GM21576 (cell line): ENCODE measurements around the gene KRT86.

Source experiments
- ATAC-seq: cut with Tn5 transposase; IDR thresholded peaks from one replicate; pipeline ENCODE4 v1.9.1; 2021; ENCODE audit warnings: mild to moderate bottlenecking, moderate library complexity; ENCODE audit not compliant: unreplicated experiment

The KRT86 gene

GRCh38 chr12:52274521-52275120 is at the start of gene KRT86:
TSS of gene KRT86 (plus strand) at chr12:52274645. CDS start at chr12:52301917, 27,272 bp downstream.
- no peak for ATAC-seq

GRCh38 chr12:52225752-52226151 is 48.7 kb upstream of the KRT86 start:
- ATAC-seq: no peak

DNA sequence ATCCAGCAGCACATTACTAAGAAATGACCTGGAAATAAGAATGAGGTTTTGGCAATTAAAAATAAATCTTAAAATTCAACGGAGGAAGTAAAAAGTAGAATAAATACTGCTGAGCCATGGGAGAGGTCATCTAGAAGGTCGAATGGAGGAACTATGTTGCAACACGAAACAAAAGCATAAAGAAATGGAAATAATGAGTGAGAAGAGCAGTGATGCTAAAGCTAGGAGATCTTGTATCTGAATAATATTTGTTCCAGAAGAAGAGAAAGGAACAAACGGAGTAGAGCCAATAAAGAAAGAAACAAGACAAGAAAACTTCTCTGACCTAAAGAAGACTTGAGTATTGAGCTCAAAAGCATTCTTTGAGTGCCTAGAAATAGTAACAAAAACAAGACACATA is 48.0 kb upstream of the KRT86 start:
- no peak for ATAC-seq

- no peak for ATAC-seq
Measured at GRCh38 chr12:52227606-52228166, 46.8 kb upstream of the KRT86 start.

DNA sequence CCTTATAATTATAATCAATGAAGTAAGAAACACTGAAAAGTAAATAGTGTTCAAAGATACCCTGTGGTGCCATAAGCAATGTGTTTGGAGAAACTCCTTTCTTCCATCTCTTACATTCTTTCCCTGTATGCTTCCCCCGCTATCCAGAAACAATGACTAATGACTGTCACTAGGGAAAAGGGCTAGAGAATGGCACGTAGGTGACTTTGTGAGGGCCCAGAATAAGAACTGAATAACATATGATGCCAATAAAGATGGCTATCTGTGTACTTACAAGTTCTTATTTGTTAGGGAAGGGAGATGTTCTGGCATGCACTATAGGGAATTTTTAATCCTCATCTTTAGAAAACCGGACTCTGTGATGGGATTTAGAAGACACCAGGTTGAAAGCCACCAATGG is 46.1 kb upstream of the KRT86 start:
- no peak for ATAC-seq

DNA sequence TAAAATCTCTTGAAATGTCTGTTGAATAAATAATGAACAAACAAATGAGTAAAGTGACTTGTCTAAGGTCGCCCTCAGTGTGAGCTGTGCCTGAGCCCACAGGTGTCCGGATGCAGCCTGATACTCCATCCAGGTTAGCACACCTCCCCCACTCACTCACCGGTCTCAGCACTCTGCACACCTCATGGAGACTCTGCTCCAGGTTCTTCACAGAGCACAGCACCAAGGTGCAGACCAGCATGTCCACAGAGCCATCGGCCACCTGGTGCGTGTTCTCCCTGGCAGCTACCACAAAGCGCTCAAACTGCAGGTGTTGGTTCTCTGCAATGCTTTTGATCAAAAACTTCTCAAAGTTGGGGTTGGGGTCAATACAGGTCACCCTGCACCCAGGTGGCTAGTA is 45.5 kb upstream of the KRT86 start:
- no peak for ATAC-seq

- ATAC-seq: no peak
Measured at GRCh38 chr12:52229836-52230343, 44.6 kb upstream of the KRT86 start.

DNA sequence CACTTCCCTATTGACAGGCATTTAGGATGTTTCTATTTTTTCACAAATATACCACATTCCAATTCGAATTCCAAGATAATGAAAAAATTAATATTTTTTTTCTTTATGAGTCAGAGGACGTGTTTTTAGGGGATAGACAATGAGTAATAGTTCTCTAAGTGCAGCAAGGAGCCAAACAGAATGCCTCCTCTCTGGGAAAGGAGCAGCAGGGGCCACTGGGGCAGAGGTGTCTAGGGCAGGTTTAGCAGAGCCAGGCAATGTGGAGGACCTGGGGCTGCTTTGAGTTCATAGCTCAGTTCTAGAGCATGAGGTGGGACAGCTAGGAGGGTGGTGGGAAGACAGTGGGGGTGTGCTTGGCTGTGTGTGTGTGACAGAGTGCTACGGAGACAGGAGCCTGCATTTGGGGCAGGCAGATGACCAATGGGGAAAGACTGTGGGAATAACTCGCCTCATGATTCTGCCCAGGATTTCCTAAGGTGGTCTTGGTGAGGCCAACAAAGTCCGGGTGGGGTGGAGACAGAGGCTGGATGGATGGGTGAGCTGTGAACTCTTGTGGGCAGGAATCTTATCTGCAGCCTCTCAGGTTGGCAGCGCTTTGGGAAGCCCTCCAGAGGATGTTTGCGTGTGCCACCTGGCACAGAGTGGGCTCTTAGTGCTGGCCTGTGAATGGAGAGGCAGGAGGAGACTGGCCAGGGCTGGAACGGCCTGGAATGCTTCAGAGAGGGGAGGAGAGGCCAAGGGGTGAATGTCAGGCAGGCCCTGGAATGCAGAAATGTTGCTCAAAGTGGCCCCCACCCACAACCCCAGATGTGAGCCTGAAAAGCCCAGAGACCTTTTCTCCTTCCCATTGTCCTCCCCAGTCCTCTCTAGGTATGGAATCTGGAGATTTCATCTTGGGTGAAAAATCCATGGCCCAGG is 43.8 kb upstream of the KRT86 start:
- no peak for ATAC-seq

DNA sequence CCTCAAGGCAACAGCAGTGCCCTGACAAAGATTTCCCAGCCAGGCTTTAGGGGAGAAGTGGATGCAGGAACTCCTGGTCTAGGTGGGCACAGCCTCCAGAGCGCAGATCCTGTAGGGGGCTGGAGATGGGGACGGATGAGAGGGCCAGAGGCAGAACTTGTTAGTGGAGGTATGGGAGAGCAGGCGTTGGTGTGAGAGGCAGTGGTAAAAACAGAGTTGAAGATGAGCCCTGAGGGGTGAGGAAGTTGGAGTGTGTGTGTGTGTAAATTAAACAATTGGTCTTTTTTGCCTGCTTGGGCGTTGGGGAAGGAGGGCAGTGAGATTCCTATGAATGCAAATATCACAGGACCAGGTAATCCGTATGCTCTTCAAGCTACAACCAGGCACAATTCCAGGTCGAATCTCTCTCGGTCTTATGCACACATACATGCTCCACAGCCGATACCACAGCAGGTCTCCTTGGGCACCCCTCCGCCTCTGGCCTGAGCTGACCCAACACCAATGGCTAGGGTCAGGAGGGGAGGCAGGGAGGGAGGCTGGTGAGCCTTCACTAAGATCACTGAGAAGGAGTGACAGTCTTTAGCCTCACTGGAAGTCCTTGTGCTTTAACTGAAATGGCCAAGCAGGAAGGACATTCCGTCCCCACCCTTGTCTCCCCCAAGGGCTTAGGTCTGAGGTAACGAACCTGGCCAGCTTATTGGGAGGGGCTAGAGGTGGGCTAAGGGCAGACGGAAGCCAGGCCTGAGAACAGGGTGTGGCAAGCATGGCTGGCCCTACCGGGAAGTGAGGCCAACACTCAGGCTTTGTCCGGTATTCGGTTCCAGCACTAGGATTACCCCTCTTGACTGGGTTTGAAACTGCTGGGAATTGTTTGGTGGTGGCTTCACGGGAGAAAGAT is 42.9 kb upstream of the KRT86 start:
- ATAC-seq: no peak

GRCh38 chr12:52232203-52232673 is 42.2 kb upstream of the KRT86 start:
- no peak for ATAC-seq

GRCh38 chr12:52232674-52233461 is 41.6 kb upstream of the KRT86 start, which contains the start of gene KRT7:
TSS of gene KRT7 (plus strand) at chr12:52233243. CDS start at chr12:52233297, 54 bp downstream.
- ATAC-seq: no peak

GRCh38 chr12:52233462-52234207 is 40.8 kb upstream of the KRT86 start:
- ATAC-seq: no peak

DNA sequence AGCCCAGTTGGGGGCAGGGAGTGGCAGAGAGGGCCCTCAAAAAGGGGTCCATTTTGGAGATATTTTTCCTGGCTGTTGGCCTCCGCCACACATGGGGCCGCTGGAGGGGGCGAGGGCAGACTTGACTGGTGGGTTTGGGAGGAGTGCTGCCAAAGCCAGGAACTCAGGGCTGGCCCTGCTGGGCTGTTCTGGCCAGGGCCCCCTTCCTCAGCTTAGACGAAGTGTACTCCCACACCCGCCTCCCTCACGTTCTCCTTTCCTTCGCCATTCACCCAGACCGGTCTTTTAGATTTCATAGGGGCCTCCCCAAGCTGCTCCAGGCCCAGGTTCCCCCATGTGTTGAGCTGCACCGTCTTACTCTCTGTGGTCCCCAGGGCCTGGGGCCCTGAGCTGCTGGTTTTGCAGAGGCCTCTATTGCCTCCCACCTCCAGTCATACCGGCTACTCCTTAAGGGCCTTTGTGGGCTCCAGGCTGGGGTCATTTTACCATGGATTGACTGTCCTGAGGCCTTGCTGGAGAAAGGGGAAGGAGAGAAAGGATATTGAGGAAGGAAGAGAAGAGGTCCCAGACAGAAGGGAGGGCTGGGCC is 40.1 kb upstream of the KRT86 start:
- no peak for ATAC-seq

GRCh38 chr12:52235001-52235764 is 39.3 kb upstream of the KRT86 start:
- ATAC-seq: no peak

DNA sequence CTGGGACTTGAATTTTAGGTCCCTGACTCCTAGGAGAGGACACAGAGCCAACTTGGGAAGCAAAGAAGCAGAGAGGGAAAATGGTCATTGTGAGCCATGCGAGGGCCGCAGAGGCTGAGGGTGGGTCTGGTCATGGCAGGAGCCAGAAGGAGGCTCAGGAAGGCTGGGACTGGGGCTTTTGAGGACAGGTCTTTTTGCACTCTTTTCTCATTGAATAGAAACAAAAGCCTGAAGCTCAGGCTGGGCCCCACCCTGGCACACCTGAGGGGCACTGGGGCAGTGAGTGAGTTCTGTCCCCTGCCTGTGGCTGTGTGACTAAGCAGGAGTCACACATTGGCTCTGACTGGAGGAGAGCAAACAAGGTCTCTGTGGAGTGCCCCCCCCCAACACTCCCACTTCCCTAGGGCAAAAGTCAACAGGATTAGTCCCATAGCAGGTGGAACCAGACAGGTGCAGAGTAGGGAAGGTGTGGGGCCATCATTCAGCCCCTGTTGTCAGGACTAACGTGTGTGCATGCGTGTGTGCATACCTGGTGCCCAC is 38.6 kb upstream of the KRT86 start:
- ATAC-seq: no peak

DNA sequence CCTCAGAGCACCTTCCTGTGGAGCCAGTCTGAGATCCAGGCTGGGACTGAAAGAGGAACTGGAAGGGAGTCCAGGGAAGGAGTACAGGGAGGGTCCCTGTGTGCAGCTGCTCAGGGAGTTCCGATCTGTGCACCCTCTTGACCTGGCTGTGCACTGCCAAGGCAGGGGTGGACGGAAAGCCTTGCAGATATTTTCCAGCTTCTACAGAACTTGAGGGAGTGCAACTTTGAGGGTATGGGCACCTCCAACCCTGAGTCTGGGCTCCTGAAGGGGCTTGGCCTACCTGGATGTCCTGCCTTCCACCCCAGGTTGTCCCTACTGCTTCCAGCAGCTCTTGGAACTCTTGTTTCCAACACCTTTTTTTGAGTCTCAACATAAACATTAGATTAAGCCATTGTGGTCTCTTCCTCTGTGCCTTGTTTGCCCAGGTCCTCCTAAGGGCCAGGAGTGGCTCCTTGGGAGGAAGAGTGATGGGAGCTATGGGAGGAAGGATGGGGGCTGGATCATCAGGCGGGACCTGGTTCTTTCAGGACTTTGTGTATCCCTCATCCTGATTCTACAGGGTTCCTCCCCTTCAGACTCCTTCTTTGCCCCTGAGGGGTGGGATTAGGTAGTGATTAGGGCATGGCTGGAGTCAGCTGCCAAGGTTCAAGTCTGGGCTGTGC is 37.9 kb upstream of the KRT86 start:
- ATAC-seq: no peak

DNA sequence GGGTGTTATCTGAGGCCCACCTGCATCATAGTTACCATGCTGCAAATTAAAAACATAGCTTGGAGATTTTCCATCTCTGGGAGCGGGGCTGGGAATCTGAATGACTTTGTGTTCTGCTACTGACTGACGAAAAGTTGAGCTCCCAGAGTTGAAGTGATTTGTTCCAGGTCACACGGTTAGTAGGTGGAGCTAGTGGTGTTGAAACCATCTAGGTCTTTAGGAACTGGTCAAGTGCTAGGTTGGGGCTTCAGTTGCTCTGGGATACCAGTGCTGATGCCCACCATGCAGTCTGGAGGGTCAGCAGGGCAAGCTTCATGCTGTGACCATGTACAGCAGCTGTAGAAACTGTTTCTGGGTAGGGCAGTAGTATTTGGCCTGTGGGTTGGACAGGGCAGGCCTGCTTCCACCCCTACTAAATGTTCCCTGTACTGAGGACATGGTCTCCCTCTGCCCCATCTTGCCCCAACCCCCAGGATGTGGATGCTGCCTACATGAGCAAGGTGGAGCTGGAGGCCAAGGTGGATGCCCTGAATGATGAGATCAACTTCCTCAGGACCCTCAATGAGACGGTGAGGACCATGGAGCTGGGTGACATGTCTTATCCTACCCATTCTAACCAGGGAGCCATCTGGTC is 36.1 kb upstream of the KRT86 start:
- no peak for ATAC-seq
